GM10266 (cell line): ENCODE measurements around the gene CEMP1.

Source experiments
- DNase-seq: peaks from one replicate; pipeline ENCODE4 v3.0.0; 2012; ENCODE audit errors: extremely low spot score
- TF ChIP-seq, protein P1 (sequence below): IDR thresholded peaks from 2 replicates; pipeline ENCODE4 v1.5.1; 2012; ENCODE audit warnings: mild to moderate bottlenecking, low read depth; ENCODE audit not compliant: control insufficient read depth, insufficient read depth; ENCODE audit errors: missing control alignments

CEMP1 gene

DNA sequence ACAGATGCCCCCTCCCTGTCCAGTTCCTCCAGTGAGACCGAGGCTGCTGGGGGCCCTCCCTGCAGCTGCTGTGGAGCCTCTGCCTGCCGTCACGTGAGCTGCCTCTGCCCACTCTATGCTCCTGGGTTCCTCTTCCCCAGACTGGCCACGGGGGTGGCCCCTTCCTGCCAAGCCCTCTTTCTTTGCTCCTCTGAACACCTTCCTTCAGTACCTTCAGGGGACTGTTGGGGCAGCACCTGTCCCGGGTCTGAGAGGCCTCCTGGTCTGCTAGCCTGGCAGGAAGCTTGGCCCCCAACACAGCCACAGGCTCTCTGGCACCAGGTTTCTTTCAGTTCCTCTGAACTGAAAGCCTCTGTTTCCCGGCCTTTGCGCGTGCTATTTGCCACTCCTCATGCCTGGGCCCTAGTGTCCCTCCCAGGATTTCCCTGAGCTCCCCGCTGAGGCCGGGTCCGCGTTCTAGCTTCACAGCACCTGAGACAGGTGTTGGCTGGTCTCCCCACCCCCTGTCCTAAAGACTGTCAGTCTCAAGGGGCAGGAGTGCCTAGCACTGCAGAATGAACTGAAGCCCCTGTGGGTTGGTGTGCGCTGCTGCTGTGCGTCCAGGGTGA is 24.1 kb downstream of the CEMP1 start:
- DNase-seq: peak; percentile 77
- TF ChIP-seq, protein P1, sequence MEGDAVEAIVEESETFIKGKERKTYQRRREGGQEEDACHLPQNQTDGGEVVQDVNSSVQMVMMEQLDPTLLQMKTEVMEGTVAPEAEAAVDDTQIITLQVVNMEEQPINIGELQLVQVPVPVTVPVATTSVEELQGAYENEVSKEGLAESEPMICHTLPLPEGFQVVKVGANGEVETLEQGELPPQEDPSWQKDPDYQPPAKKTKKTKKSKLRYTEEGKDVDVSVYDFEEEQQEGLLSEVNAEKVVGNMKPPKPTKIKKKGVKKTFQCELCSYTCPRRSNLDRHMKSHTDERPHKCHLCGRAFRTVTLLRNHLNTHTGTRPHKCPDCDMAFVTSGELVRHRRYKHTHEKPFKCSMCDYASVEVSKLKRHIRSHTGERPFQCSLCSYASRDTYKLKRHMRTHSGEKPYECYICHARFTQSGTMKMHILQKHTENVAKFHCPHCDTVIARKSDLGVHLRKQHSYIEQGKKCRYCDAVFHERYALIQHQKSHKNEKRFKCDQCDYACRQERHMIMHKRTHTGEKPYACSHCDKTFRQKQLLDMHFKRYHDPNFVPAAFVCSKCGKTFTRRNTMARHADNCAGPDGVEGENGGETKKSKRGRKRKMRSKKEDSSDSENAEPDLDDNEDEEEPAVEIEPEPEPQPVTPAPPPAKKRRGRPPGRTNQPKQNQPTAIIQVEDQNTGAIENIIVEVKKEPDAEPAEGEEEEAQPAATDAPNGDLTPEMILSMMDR: peak; percentile 22

DNA sequence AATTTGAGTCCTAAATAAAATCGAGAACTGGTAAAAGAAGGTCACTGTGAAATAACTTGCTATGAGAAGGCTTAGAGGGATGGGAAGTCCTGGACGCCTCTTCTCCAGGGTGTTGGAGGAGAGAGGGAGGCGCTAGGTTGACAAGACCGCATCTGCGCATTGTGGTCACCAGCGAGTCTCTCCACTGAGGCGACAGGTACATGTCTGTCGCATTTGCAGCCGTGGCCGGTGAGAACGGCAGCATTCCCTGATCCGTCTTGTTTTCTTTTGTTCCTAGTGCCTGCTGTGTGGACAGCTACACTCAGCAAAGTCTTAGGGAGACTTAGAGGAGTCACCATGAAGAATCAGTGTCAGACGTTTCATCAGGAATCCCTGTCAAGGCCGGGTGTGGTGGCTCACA is 25.5 kb downstream of the CEMP1 start:
- TF ChIP-seq, protein P1: no peak

DNA sequence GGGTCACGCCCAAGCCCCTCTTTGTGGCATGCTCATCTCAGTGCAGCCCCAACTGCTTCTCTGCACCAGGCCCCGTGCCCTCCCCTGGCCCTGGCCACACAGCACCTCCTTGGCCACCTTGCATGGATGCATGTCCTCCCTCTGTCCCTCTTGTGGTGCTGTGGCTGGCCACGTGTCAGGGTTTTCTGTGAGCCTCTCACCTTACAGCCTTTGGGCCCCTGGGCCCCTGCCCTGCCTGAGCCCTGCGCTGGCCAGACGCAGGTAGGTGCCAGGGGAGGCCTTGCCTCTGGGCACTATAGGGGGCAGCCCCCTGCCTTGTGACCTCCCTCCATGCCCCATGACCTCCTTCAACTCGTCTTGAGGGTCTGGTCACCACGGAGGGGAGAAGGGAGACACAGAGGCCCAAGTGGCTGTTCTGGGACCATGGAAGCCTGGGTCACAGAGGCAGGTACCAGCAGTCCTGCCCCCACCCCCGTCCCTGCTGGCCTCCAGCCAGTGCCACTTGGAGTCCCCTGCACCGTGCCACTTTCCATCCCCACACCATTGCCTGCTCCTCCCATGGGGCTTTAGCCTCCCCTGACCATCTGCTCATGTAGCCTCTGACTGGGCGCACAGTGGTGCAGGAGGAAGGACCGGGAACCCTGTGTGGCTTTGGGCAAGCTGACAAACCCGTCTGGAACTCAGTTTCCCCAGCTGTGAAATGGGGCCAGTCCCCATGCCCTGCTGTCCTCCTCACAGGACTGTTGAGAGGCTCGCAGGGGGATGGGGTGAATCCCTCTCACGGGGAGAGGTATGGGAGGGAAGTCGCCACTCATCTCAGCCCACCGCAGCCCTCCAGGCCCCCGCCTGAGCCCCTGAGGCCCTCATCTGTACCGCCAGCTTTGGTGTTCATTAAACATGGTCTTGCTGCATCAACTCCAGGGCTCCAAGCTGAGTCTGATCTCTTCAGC is 29.0 kb downstream of the CEMP1 start:
- DNase-seq: no peak
- TF ChIP-seq, protein P1: no peak

More for the DNA sequence above, 25.5 kb downstream of the CEMP1 start:
- no peak for DNase-seq

DNA sequence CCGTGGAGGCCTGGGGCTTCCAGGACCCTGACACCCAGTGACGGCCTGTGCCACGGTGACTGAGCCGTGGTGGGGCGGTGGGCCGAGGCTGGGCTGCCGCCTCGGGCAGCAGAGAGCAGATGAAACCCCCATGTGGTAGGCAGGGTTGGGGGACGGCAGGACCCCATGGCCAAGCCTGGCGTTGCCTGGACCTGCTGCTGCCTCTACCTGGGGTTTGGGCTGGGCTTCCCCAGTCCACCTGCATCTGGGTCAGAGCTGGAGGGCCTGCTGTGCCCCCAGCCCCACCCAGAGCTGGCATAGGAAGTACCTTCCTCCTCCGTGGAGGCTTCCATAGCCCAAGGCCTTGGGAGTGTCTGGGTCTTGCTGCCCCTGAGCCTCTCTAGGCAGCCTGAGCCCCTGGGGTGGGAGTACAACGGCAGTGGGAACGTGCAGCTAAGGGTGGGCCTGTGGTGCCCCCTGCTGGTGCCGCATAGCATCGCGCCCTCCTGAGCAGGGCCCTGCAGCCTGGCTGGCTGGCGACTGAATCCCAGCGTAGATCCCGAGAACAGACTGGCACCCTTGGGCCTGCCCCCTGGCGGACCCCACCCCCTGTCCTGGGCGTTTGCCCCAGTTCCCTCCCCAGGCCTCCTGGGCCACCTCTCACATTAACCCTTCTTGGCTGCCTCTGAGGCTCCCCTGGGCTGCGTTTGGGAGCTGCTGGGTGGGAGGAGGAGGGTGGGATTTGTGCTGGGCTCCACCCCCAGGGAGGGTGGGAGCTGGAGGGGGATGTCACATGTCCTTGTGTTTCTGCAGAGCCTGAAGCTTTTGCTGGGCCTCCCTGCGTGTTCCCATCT is 30.1 kb downstream of the CEMP1 start:
- TF ChIP-seq, protein P1: peak; percentile 97
- peak; percentile 88 for DNase-seq

DNA sequence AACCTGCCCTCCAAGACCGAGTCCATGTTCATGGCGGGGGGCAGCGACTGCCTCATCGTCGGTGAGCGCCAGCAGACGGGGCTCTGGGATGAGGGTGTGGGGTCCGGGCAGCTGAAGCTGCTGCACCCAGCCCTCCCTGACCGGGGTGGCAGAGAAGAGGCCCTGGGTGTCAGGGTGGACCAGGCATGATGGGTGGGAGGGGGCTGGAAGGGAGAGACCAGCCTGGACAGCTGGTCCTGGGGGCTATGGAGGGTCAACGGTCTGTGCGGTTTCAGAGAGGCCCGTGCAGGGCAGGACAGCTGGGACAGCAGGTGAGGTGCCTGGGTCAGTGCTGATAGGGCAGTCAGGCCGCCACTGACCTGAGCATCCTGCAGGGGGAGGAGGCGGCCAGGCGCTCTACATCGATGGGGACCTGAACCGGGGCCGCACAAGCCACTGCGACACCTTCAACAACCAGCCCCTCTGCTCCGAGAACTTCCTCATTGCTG is 30.7 kb downstream of the CEMP1 start:
- DNase-seq: no peak
- TF ChIP-seq, protein P1: no peak

DNA sequence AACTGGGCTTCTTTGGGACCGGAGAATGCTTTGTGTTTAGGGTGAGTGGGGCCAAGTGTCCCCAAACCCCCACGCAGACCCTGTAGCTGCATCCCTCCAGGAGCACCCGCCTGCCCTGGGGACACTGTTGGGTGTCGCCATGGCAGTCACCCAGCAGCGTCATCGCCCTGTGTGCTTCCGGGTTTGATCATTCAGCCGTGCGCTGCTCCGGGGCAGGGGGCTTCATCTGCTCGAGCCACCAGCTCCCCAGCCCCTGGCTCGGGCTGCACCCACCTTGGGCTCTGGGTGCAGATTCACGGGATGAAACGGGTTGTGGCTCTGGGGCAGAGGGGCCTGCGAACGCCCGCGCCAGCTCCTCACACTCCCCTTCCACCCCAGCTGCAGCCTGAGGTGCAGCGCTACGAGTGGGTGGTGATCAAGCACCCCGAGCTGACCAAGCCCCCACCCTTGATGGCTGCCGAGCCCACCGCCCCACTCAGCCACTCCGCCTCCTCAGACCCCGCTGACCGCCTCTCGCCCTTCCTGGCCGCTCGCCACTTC is 31.2 kb downstream of the CEMP1 start:
- DNase-seq: no peak
- TF ChIP-seq, protein P1: no peak
